Transverse colon (tissue), 4 donors: Measurements from ENCODE around the gene STMND1. TPM values are rescaled to one million over a fixed set of nuclear protein-coding genes. Genes with fewer than 3 reads are reported as not detected.

Experiments
- DNase-seq: peaks from one replicate; pipeline ENCODE4 v3.0.0-alpha.2; 2019
- H3K27ac ChIP-seq, 4 donors: fragments of 200-600 bp; sonication (generic); 2 replicates each; pipeline ENCODE4 v1.5.1; 2016 to 2018; ENCODE audit warnings: inconsistent platforms in 4 of 4
- H3K27me3 ChIP-seq: fragments of 200-600 bp; sonication (generic); 2 replicates; pipeline ENCODE4 v1.5.1; 2017; ENCODE audit warnings: inconsistent platforms
- H3K36me3 ChIP-seq, 4 donors: fragments of 200-600 bp; sonication (generic); 2 replicates each; pipeline ENCODE4 v1.5.1; 2017 to 2019; ENCODE audit warnings: inconsistent platforms in 4 of 4
- H3K4me1 ChIP-seq, 4 donors: fragments of 200-600 bp; sonication (generic); 2 replicates each; pipeline ENCODE4 v1.5.1; 2017 to 2020; ENCODE audit warnings: inconsistent platforms in 4 of 4
- H3K4me3 ChIP-seq, 4 donors: fragments of 200-600 bp; sonication (generic); 1 replicate in 1 of 4; 2 replicates in 3 of 4; pipeline versions ENCODE4 v1.5.1 to v1.6.1; 2017 to 2019; ENCODE audit warnings: inconsistent platforms in 4 of 4
- H3K9me3 ChIP-seq, 2 donors: fragments of 200-600 bp; sonication (generic); 2 replicates each; pipeline ENCODE4 v1.5.1; 2017 to 2019; ENCODE audit warnings: inconsistent platforms in 2 of 2
- CTCF ChIP-seq, 5 experiments: fragments of 200-600 bp in 3 of 5; fragments of 450-650 bp in 2 of 5; sonication (generic) in 3 of 5; IDR thresholded peaks; 1 replicate in 2 of 5; 2 replicates in 3 of 5; pipeline ENCODE4 v1.5.1; 2016 to 2017; ENCODE audit warnings: antibody characterized with exemption in 5 of 5, inconsistent platforms in 3 of 5, mild to moderate bottlenecking in 2 of 5, moderate library complexity in 1 of 5
- EP300 ChIP-seq: sonication (generic); formaldehyde crosslinking; IDR thresholded peaks from one replicate; pipeline ENCODE4 v1.6.1; 2017; ENCODE audit warnings: antibody characterized with exemption, low read depth
- POLR2A ChIP-seq: fragments of 450-650 bp; IDR thresholded peaks from one replicate; pipeline ENCODE4 v1.6.1; 2016; ENCODE audit warnings: antibody characterized with exemption, mild to moderate bottlenecking, moderate library complexity
- POLR2AphosphoS5 ChIP-seq, 3 donors: sonication (generic); formaldehyde crosslinking; IDR thresholded peaks; one replicate each; pipeline ENCODE4 v1.6.1; 2016; ENCODE audit warnings: antibody characterized with exemption in 3 of 3
- WGBS, 2 donors: methylation state at CpG; one replicate each; pipeline ENCODE4 v1.1.5; 2018; ENCODE audit warnings: low coverage in 1 of 2; 5-methylcytosine and 5-hydroxymethylcytosine counted together
- in situ Hi-C, 4 donors: fragments of 200-750 bp; cut with MboI; loops; one replicate each; pipeline versions ENCODE4 v1.15.0 to v1.15.1; 2017; ENCODE audit warnings: low sequenced_read_pairs in 3 of 4, low pct_ligation_motif_present in 1 of 4, low pct_unique_long_range_greater_than_20kb in 1 of 4
- intact Hi-C: fragments of 100-400 bp; cut with DNase I; formaldehyde crosslinking; loops from one replicate; pipeline ENCODE4 v1.15.1; 2023; ENCODE audit warnings: low total_unique reads
- total RNA-seq, 4 donors: library from RNA; depleted of rRNA; stranded (reverse); fragments of >200 nt; gene quantifications; one replicate each; pipeline ENCODE4 v1.1.0, GENCODE V29; 2016

The STMND1 gene
- total RNA-seq, 4 donors from 2014 or later, result 1.1 to 9.3 (median 1.1) TPM; not detected in 1

GRCh38 chr6:17058550-17058949 lies 43.3 kb upstream of the STMND1 start:
- Histone ChIP-seq H3K27me3 (no peaks in the 10 kb centered on the region), H3K27ac (no peak overlapping the region), H3K4me1 (no peaks in the 10 kb centered on the region), H3K4me3 (no peak overlapping the region), H3K9me3 (no peaks in the 10 kb centered on the region), H3K36me3 (no peaks in the 10 kb centered on the region)
- no peak for DNase-seq
- intact Hi-C loops (no loop called here), in situ Hi-C loops (loop anchor here in 1 of 4 donors (25.0 kb wide), 1 partner anchor 271 kb away; no protein-coding TSS in a partner anchor)
- TF ChIP-seq POLR2AphosphoS5 (IDR thresholded peaks at IDR 0.05) (no peak), EP300 (no peak), CTCF (IDR thresholded peaks at IDR 0.05) (no peak), POLR2A (no peak)
- WGBS, 2 donors, result 79 to 84% methylated on average over 1 to 2 of the region's 2 CpGs

- Histone ChIP-seq H3K27ac (no peak overlapping the region), H3K27me3 (no peaks in the 10 kb centered on the region), H3K4me3 (no peak overlapping the region), H3K36me3 (no peaks in the 10 kb centered on the region), H3K9me3 (no peaks in the 10 kb centered on the region), H3K4me1 (no peaks in the 10 kb centered on the region)
- in situ Hi-C loops (loop anchor here in 1 of 4 donors (25.0 kb wide), 1 partner anchor 272 kb away; no protein-coding TSS in a partner anchor), intact Hi-C loops (no loop called here)
- TF ChIP-seq POLR2A (no peak), POLR2AphosphoS5 (IDR thresholded peaks at IDR 0.05) (no peak), EP300 (no peak), CTCF (IDR thresholded peaks at IDR 0.05) (no peak)
- WGBS, 2 donors, result 63 to 79% methylated on average over 1 to 7 of the region's 7 CpGs
- no peak for DNase-seq
These were observed 42.8 kb upstream of the STMND1 start for GRCh38 chr6:17059022-17059421.

GRCh38 chr6:17059850-17060249 lies 42.0 kb upstream of the STMND1 start:
- in situ Hi-C loops, result loop anchor here in 1 of 4 donors (25.0 kb wide), 1 partner anchor 273 kb away; no protein-coding TSS in a partner anchor
- no peak overlapping the region for H3K27ac ChIP-seq
- no peak for DNase-seq
- H3K9me3 ChIP-seq, result no peaks in the 10 kb centered on the region
- H3K27me3 ChIP-seq, result no peaks in the 10 kb centered on the region
- no peaks in the 10 kb centered on the region for H3K36me3 ChIP-seq
- no peaks in the 10 kb centered on the region for H3K4me1 ChIP-seq
- intact Hi-C loops, result no loop called here
- no peak for TF ChIP-seq CTCF (IDR thresholded peaks at IDR 0.05)
- TF ChIP-seq EP300, result no peak
- no peak for TF ChIP-seq POLR2A
- TF ChIP-seq POLR2AphosphoS5 (IDR thresholded peaks at IDR 0.05), result no peak
- WGBS, 2 donors, result 83 to 95% methylated on average over 3 of the region's 3 CpGs
- no peak overlapping the region for H3K4me3 ChIP-seq

GRCh38 chr6:17061097-17061496 lies 40.8 kb upstream of the STMND1 start:
- no peaks in the 10 kb centered on the region for H3K4me1 ChIP-seq
- in situ Hi-C loops, result loop anchor here in 1 of 4 donors (25.0 kb wide), 1 partner anchor 274 kb away; no protein-coding TSS in a partner anchor
- H3K27me3 ChIP-seq, result no peaks in the 10 kb centered on the region
- 86 to 90% methylated on average over 2 of the region's 2 CpGs for WGBS, 2 donors
- H3K4me3 ChIP-seq, result no peak overlapping the region
- no peaks in the 10 kb centered on the region for H3K36me3 ChIP-seq
- H3K9me3 ChIP-seq, result no peaks in the 10 kb centered on the region
- DNase-seq, result no peak
- TF ChIP-seq POLR2A, result no peak
- no peak for TF ChIP-seq CTCF (IDR thresholded peaks at IDR 0.05)
- no peak for TF ChIP-seq EP300
- no peak for TF ChIP-seq POLR2AphosphoS5 (IDR thresholded peaks at IDR 0.05)
- H3K27ac ChIP-seq, result no peak overlapping the region
- intact Hi-C loops, result no loop called here
